Measurements from ENCODE around the gene SLAMF1. TPM values are rescaled to one million over a fixed set of nuclear protein-coding genes. Genes with fewer than 3 reads are reported as not detected.

Gene SLAMF1
- polyA plus RNA-seq, 4 donors = 0.22 to 1.4 (median 0.57) TPM

- Histone ChIP-seq H3K9me3 (ENCODE audit: control insufficient read depth in 2 of 2, insufficient read depth in 1 of 2, low read depth in 1 of 2, low read length in 1 of 2) (peaks cover 0 to 4% of the 10 kb centered on the region in 2 donors), H3K27me3 (ENCODE audit: control insufficient read depth in 3 of 3, insufficient read depth in 3 of 3, low read length in 3 of 3) (no peaks in the 10 kb centered on the region), H3K27ac (ENCODE audit: low read depth in 1 of 3, low read length in 2 of 3) (peak overlapping the region in 1 of 3 donors; percentile 81), H3K4me3 (ENCODE audit: low read depth in 1 of 3, low read length in 3 of 3) (peak overlapping the region in 1 of 3 donors; percentile 17), H3K36me3 (ENCODE audit: control insufficient read depth in 3 of 3, insufficient read depth in 2 of 3, low read depth in 1 of 3, low read length in 3 of 3) (no peaks in the 10 kb centered on the region), H3K4me1 (ENCODE audit: control insufficient read depth in 3 of 3, insufficient read depth in 2 of 3, low read depth in 1 of 3, low read length in 2 of 3) (peaks cover 0 to 12% (median 0%) of the 10 kb centered on the region in 3 donors)
- no peak for FAIRE-seq
- WGBS, 3 donors = 63 to 86% (median 71%) methylated on average over 3 of the region's 3 CpGs
- DNase-seq = no peak
These were observed 481 bp upstream of the SLAMF1 start for GRCh38 chr1:160647329-160647720.

- Histone ChIP-seq H3K36me3 (ENCODE audit: control insufficient read depth in 3 of 3, insufficient read depth in 2 of 3, low read depth in 1 of 3, low read length in 3 of 3) (no peaks in the 10 kb centered on the region), H3K4me3 (ENCODE audit: low read depth in 1 of 3, low read length in 3 of 3) (peak overlapping the region in 2 of 3 donors; percentile 17 to 24), H3K27me3 (ENCODE audit: control insufficient read depth in 3 of 3, insufficient read depth in 3 of 3, low read length in 3 of 3) (no peaks in the 10 kb centered on the region), H3K4me1 (ENCODE audit: control insufficient read depth in 3 of 3, insufficient read depth in 2 of 3, low read depth in 1 of 3, low read length in 2 of 3) (peaks cover 0 to 10% (median 2%) of the 10 kb centered on the region in 3 donors), H3K27ac (ENCODE audit: low read depth in 1 of 3, low read length in 2 of 3) (peak overlapping the region in 2 of 3 donors; percentile 64 to 81), H3K9me3 (ENCODE audit: control insufficient read depth in 2 of 2, insufficient read depth in 1 of 2, low read depth in 1 of 2, low read length in 1 of 2) (peaks cover 0 to 4% of the 10 kb centered on the region in 2 donors)
- DNase-seq = no peak
- WGBS, 3 donors = 71 to 79% (median 76%) methylated on average over 1 of the region's 1 CpG
- FAIRE-seq = no peak
These were observed 664 bp downstream of the SLAMF1 start for GRCh38 chr1:160646180-160646579.

- H3K9me3 ChIP-seq (ENCODE audit: control insufficient read depth in 2 of 2, insufficient read depth in 1 of 2, low read depth in 1 of 2, low read length in 1 of 2) = peaks cover 0 to 4% of the 10 kb centered on the region in 2 donors
- WGBS, 3 donors = 74 to 78% (median 75%) methylated on average over 13 of the region's 13 CpGs
- FAIRE-seq (no peak), DNase-seq (peak in 1 of 2 donors; percentile 75)
- H3K4me1 ChIP-seq (ENCODE audit: control insufficient read depth in 3 of 3, insufficient read depth in 2 of 3, low read depth in 1 of 3, low read length in 2 of 3) = peaks cover 0 to 10% (median 2%) of the 10 kb centered on the region in 3 donors
- no peaks in the 10 kb centered on the region for H3K36me3 ChIP-seq (ENCODE audit: control insufficient read depth in 3 of 3, insufficient read depth in 2 of 3, low read depth in 1 of 3, low read length in 3 of 3)
- H3K27me3 ChIP-seq (ENCODE audit: control insufficient read depth in 3 of 3, insufficient read depth in 3 of 3, low read length in 3 of 3) = no peaks in the 10 kb centered on the region
- H3K27ac ChIP-seq (ENCODE audit: low read depth in 1 of 3, low read length in 2 of 3) = peak overlapping the region in 2 of 3 donors; percentile 64 to 81
- H3K4me3 ChIP-seq (ENCODE audit: low read depth in 1 of 3, low read length in 3 of 3) = peak overlapping the region in 2 of 3 donors; percentile 17 to 24
These were observed 1.3 kb downstream of the SLAMF1 start for GRCh38 chr1:160645386-160646130.

DNA sequence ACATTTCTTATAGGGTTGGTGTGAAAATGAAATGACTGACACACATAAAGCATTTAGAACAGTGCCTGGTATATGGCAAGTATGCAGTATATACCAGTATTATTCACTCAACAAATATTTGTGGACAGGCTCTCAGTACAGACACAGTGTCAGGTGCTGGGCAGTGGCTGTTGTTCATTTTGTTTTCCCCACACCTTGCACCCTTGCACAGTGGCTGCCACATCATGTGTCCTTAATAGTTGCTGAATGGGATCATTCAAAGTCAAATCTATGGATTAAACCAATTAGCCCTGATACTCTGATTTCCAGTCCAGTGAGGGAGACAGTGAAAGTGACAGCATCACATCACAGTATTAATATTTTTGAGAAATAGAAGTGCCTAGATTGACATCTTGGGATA is 2.4 kb downstream of the SLAMF1 start:
- peaks cover 0 to 3% of the 10 kb centered on the region in 2 donors for H3K9me3 ChIP-seq (ENCODE audit: control insufficient read depth in 2 of 2, insufficient read depth in 1 of 2, low read depth in 1 of 2, low read length in 1 of 2)
- H3K36me3 ChIP-seq (ENCODE audit: control insufficient read depth in 3 of 3, insufficient read depth in 2 of 3, low read depth in 1 of 3, low read length in 3 of 3) = no peaks in the 10 kb centered on the region
- no peak overlapping the region for H3K27ac ChIP-seq (ENCODE audit: low read depth in 1 of 3, low read length in 2 of 3)
- FAIRE-seq (no peak), DNase-seq (no peak)
- H3K4me1 ChIP-seq (ENCODE audit: control insufficient read depth in 3 of 3, insufficient read depth in 2 of 3, low read depth in 1 of 3, low read length in 2 of 3) = peaks cover 0 to 10% (median 6%) of the 10 kb centered on the region in 3 donors
- H3K4me3 ChIP-seq (ENCODE audit: low read depth in 1 of 3, low read length in 3 of 3) = no peak overlapping the region
- H3K27me3 ChIP-seq (ENCODE audit: control insufficient read depth in 3 of 3, insufficient read depth in 3 of 3, low read length in 3 of 3) = no peaks in the 10 kb centered on the region

- 39 to 68% (median 65%) methylated on average over 5 of the region's 5 CpGs for WGBS, 3 donors
- Histone ChIP-seq H3K27ac (ENCODE audit: low read depth in 1 of 3, low read length in 2 of 3) (peak overlapping the region in 1 of 3 donors; percentile 36), H3K27me3 (ENCODE audit: control insufficient read depth in 3 of 3, insufficient read depth in 3 of 3, low read length in 3 of 3) (no peaks in the 10 kb centered on the region), H3K4me3 (ENCODE audit: low read depth in 1 of 3, low read length in 3 of 3) (no peak overlapping the region), H3K4me1 (ENCODE audit: control insufficient read depth in 3 of 3, insufficient read depth in 2 of 3, low read depth in 1 of 3, low read length in 2 of 3) (peaks cover 0 to 10% (median 6%) of the 10 kb centered on the region in 3 donors), H3K9me3 (ENCODE audit: control insufficient read depth in 2 of 2, insufficient read depth in 1 of 2, low read depth in 1 of 2, low read length in 1 of 2) (no peaks in the 10 kb centered on the region), H3K36me3 (ENCODE audit: control insufficient read depth in 3 of 3, insufficient read depth in 2 of 3, low read depth in 1 of 3, low read length in 3 of 3) (no peaks in the 10 kb centered on the region)
- peak in 1 of 2 donors; percentile 35 for DNase-seq
- FAIRE-seq = no peak
These were observed 3.7 kb downstream of the SLAMF1 start for GRCh38 chr1:160643138-160643537.

GRCh38 chr1:160642281-160642644 is 4.6 kb downstream of the SLAMF1 start:
- FAIRE-seq = no peak
- H3K27ac ChIP-seq (ENCODE audit: low read depth in 1 of 3, low read length in 2 of 3) = peak overlapping the region in 1 of 3 donors; percentile 4

DNA sequence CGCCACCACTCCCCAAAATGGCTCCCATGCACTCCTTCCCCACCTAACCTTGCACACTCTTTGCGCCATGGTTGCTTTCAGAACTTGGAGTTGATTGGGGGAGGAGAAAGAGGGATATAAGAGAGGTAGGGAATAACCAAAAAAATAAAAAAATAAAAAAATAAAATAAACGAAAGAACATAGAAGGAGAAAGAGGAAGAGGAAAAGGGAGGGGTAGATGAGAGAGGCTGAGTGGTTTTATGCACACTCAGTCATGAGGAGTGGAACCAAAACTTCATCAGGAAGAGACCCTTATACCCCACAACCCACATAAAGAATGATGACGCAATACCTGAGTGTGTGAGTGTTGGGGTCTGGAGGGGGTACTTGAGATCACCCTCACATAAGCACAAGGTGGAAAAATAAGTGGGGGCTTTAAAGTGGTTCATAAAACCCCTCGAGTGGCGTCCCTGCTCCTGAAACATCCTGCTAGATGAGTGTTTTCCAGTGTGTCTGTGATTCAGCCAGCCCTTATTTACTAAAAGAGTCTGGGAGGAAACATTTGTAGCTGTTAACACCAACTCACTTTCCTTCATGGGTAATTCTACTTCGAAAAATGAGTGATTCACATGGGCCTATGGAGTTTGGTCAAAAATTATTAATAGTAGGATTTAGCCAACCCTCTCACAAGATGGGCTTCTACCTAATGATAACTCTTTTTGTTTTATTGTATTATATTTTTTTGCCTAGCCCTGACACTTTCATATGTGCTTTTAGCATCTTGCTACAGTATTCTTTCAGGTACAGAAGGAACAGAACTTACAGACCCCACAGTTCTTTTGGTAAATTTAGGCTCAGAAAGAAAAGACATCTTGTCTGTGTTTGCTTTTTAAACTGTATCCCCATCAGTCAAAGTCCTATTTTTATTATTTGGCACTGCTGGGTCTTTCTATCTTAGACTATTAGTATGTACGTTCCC is 5.2 kb downstream of the SLAMF1 start:
- Histone ChIP-seq H3K36me3 (ENCODE audit: control insufficient read depth in 3 of 3, insufficient read depth in 2 of 3, low read depth in 1 of 3, low read length in 3 of 3) (no peaks in the 10 kb centered on the region), H3K4me3 (ENCODE audit: low read depth in 1 of 3, low read length in 3 of 3) (no peak overlapping the region), H3K4me1 (ENCODE audit: control insufficient read depth in 3 of 3, insufficient read depth in 2 of 3, low read depth in 1 of 3, low read length in 2 of 3) (peaks cover 0 to 10% (median 6%) of the 10 kb centered on the region in 3 donors), H3K9me3 (ENCODE audit: control insufficient read depth in 2 of 2, insufficient read depth in 1 of 2, low read depth in 1 of 2, low read length in 1 of 2) (no peaks in the 10 kb centered on the region), H3K27ac (ENCODE audit: low read depth in 1 of 3, low read length in 2 of 3) (peak overlapping the region in 2 of 3 donors; percentile 25 to 73), H3K27me3 (ENCODE audit: control insufficient read depth in 3 of 3, insufficient read depth in 3 of 3, low read length in 3 of 3) (no peaks in the 10 kb centered on the region)
- DNase-seq = no peak
- 68 to 78% (median 73%) methylated on average over 8 of the region's 8 CpGs for WGBS, 3 donors
- FAIRE-seq = no peak

More at GRCh38 chr1:160642281-160642644, 4.6 kb downstream of the SLAMF1 start:
- Histone ChIP-seq H3K9me3 (ENCODE audit: control insufficient read depth in 2 of 2, insufficient read depth in 1 of 2, low read depth in 1 of 2, low read length in 1 of 2) (no peaks in the 10 kb centered on the region), H3K4me1 (ENCODE audit: control insufficient read depth in 3 of 3, insufficient read depth in 2 of 3, low read depth in 1 of 3, low read length in 2 of 3) (peaks cover 0 to 10% (median 6%) of the 10 kb centered on the region in 3 donors), H3K27me3 (ENCODE audit: control insufficient read depth in 3 of 3, insufficient read depth in 3 of 3, low read length in 3 of 3) (no peaks in the 10 kb centered on the region), H3K36me3 (ENCODE audit: control insufficient read depth in 3 of 3, insufficient read depth in 2 of 3, low read depth in 1 of 3, low read length in 3 of 3) (no peaks in the 10 kb centered on the region), H3K4me3 (ENCODE audit: low read depth in 1 of 3, low read length in 3 of 3) (no peak overlapping the region)
- no peak for DNase-seq
- 87 to 98% (median 92%) methylated on average over 2 of the region's 2 CpGs for WGBS, 3 donors

DNA sequence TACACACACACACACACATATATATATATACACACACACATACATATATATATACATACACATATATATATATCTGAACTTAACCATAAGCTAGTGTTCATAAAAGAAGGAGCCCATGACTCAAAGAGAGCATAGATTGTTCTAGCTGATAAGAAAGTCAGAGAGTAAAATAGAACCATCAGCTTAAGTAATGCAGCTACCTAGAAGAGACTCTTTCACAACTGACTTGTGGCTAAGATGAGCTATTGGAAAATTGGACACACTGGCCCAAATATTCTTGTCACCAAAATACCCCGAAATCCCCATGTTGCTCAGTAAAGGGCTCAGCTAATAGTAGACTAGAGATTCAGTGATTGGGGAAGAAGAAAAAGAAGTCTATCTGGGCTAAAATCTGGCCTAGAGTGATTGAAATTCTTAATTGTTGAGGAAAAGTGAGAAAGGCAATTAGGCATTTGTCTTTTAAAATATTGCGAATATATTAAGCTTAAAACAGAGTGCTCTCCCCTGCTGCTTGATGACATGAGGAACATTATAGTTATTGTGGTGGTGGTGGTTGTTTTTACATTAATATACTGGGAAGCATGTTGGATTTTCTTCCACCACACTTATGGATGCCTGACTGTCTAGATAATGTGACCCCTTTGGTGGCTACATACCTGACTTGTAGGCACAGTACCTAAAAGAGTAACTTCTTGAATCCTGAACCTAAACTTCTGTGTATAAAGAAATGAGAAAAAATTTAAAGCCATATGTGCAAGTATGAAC is 6.3 kb downstream of the SLAMF1 start:
- FAIRE-seq (no peak), DNase-seq (no peak)
- Histone ChIP-seq H3K4me3 (ENCODE audit: low read depth in 1 of 3, low read length in 3 of 3) (no peak overlapping the region), H3K27me3 (ENCODE audit: control insufficient read depth in 3 of 3, insufficient read depth in 3 of 3, low read length in 3 of 3) (no peaks in the 10 kb centered on the region), H3K4me1 (ENCODE audit: control insufficient read depth in 3 of 3, insufficient read depth in 2 of 3, low read depth in 1 of 3, low read length in 2 of 3) (peaks cover 0 to 6% (median 3%) of the 10 kb centered on the region in 3 donors), H3K27ac (ENCODE audit: low read depth in 1 of 3, low read length in 2 of 3) (peak overlapping the region in 1 of 3 donors; percentile 40), H3K9me3 (ENCODE audit: control insufficient read depth in 2 of 2, insufficient read depth in 1 of 2, low read depth in 1 of 2, low read length in 1 of 2) (no peaks in the 10 kb centered on the region), H3K36me3 (ENCODE audit: control insufficient read depth in 3 of 3, insufficient read depth in 2 of 3, low read depth in 1 of 3, low read length in 3 of 3) (no peaks in the 10 kb centered on the region)
- 83 to 94% (median 85%) methylated on average over 2 of the region's 2 CpGs for WGBS, 3 donors

Data from small intestine (tissue), 7 donors.